HepG2 (cell line): Measurements from ENCODE around the gene FGD6.

ENCODE experiments used
- CTCF ChIP-seq: sonication (generic); formaldehyde crosslinking; IDR thresholded peaks from 2 replicates; pipeline ENCODE4 v1.5.0; 2020; ENCODE audit warnings: mild to moderate bottlenecking, missing genetic modification reagents, moderate library complexity
- NR2C2 ChIP-seq: sonication (generic); formaldehyde crosslinking; IDR thresholded peaks from 2 replicates; pipeline ENCODE4 v1.4.0; 2020; ENCODE audit warnings: missing genetic modification reagents, mild to moderate bottlenecking, moderate library complexity, borderline replicate concordance
- SRSF9 ChIP-seq: fragments of 200-400 bp; formaldehyde crosslinking; IDR thresholded peaks from 2 replicates; pipeline ENCODE4 v1.6.1; 2018; ENCODE audit warnings: borderline replicate concordance, mild to moderate bottlenecking, low read depth, low read length; ENCODE audit not compliant: insufficient read depth, poor library complexity, severe bottlenecking
- TFAP4 ChIP-seq: sonication (generic); IDR thresholded peaks from 2 replicates; pipeline ENCODE4 v1.6.1; 2016; ENCODE audit warnings: low read depth, borderline replicate concordance
- U2AF2 ChIP-seq: fragments of 200-400 bp; formaldehyde crosslinking; IDR thresholded peaks from 2 replicates; pipeline ENCODE4 v1.6.1; 2017; ENCODE audit warnings: low read depth, mild to moderate bottlenecking, low read length
- ZBTB7A ChIP-seq: sonication (generic); formaldehyde crosslinking; IDR thresholded peaks from 2 replicates; pipeline ENCODE4 v1.8.0; 2022; ENCODE audit warnings: mild to moderate bottlenecking, missing genetic modification reagents
- ZNF501 ChIP-seq: sonication (generic); formaldehyde crosslinking; IDR thresholded peaks from 2 replicates; pipeline ENCODE4 v1.5.1; 2020; ENCODE audit warnings: mild to moderate bottlenecking, moderate library complexity, missing genetic modification reagents
- ZNF772 ChIP-seq: sonication (generic); formaldehyde crosslinking; IDR thresholded peaks from 2 replicates; pipeline ENCODE4 v1.5.0; 2020; ENCODE audit warnings: mild to moderate bottlenecking, missing genetic modification reagents
- TF ChIP-seq, protein P1 (sequence below): sonication (generic); formaldehyde crosslinking; conservative IDR thresholded peaks from 2 replicates; pipeline ENCODE4 v1.4.0; 2020; ENCODE audit warnings: missing genetic modification reagents
- TF ChIP-seq, protein P2 (sequence below): sonication (generic); formaldehyde crosslinking; IDR thresholded peaks from 2 replicates; pipeline ENCODE4 v1.4.0; 2020; ENCODE audit warnings: missing genetic modification reagents, borderline replicate concordance
- TF ChIP-seq, protein P3 (sequence below): sonication (generic); formaldehyde crosslinking; IDR thresholded peaks from 2 replicates; pipeline ENCODE4 v1.8.1; 2022; ENCODE audit warnings: mild to moderate bottlenecking, missing genetic modification reagents

DNA sequence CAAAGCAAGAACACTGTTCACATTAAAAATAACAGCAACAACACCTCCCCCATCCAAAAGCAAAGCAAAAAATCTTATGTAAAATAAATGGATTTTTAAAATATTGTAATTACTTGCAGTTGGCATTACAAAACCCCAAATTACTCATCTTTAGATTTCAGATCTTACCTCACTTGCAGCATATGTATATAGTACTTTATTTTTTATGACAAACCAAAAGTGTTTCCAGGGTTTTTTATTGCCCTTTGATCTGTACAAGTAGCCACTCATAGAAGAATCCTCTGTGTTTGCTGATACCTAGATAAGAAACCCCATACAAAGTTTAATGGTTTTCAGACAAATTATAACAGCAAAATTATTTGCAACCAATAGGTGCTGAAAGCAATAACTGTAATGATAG is 131.7 kb downstream of the FGD6 start:
- no peak for TF ChIP-seq ZNF501
- TF ChIP-seq ZBTB7A: no peak
- no peak for TF ChIP-seq NR2C2 (CRISPR knock-in tag)
- TF ChIP-seq, protein P1, sequence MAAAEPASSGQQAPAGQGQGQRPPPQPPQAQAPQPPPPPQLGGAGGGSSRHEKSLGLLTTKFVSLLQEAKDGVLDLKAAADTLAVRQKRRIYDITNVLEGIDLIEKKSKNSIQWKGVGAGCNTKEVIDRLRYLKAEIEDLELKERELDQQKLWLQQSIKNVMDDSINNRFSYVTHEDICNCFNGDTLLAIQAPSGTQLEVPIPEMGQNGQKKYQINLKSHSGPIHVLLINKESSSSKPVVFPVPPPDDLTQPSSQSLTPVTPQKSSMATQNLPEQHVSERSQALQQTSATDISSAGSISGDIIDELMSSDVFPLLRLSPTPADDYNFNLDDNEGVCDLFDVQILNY: no peak
- no peak for TF ChIP-seq SRSF9
- TF ChIP-seq ZNF772 (CRISPR knock-in tag): no peak
- TF ChIP-seq, protein P2, sequence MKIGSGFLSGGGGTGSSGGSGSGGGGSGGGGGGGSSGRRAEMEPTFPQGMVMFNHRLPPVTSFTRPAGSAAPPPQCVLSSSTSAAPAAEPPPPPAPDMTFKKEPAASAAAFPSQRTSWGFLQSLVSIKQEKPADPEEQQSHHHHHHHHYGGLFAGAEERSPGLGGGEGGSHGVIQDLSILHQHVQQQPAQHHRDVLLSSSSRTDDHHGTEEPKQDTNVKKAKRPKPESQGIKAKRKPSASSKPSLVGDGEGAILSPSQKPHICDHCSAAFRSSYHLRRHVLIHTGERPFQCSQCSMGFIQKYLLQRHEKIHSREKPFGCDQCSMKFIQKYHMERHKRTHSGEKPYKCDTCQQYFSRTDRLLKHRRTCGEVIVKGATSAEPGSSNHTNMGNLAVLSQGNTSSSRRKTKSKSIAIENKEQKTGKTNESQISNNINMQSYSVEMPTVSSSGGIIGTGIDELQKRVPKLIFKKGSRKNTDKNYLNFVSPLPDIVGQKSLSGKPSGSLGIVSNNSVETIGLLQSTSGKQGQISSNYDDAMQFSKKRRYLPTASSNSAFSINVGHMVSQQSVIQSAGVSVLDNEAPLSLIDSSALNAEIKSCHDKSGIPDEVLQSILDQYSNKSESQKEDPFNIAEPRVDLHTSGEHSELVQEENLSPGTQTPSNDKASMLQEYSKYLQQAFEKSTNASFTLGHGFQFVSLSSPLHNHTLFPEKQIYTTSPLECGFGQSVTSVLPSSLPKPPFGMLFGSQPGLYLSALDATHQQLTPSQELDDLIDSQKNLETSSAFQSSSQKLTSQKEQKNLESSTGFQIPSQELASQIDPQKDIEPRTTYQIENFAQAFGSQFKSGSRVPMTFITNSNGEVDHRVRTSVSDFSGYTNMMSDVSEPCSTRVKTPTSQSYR: no peak
- no peak for TF ChIP-seq U2AF2
- TF ChIP-seq CTCF (CRISPR knock-in tag): no peak
- TF ChIP-seq, protein P3, sequence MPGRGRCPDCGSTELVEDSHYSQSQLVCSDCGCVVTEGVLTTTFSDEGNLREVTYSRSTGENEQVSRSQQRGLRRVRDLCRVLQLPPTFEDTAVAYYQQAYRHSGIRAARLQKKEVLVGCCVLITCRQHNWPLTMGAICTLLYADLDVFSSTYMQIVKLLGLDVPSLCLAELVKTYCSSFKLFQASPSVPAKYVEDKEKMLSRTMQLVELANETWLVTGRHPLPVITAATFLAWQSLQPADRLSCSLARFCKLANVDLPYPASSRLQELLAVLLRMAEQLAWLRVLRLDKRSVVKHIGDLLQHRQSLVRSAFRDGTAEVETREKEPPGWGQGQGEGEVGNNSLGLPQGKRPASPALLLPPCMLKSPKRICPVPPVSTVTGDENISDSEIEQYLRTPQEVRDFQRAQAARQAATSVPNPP: no peak
- TF ChIP-seq TFAP4: no peak
